SK-N-SH treated with all-trans-retinoic acid at 6 μM for 48 hours (cell line): ENCODE measurements around the gene P2RX4.

ENCODE experiments used
- PATZ1 ChIP-seq: fragments of 250-450 bp; sonication (Bioruptor Pico); IDR thresholded peaks from 2 replicates; pipeline ENCODE4 v1.8.0; 2020; ENCODE audit warnings: mild to moderate bottlenecking, moderate library complexity, borderline replicate concordance
- SNAI2 ChIP-seq: fragments of 250-450 bp; sonication (Bioruptor Pico); IDR thresholded peaks from 2 replicates; pipeline ENCODE4 v1.5.0; 2020; ENCODE audit warnings: mild to moderate bottlenecking, moderate library complexity
- ZFP3 ChIP-seq: fragments of 250-450 bp; sonication (Bioruptor Pico); IDR thresholded peaks from 2 replicates; pipeline ENCODE4 v1.5.0; 2020; ENCODE audit warnings: mild to moderate bottlenecking, moderate library complexity

- no peak for TF ChIP-seq SNAI2 (CRISPR knock-in tag)
- no peak for TF ChIP-seq PATZ1 (CRISPR knock-in tag)
- no peak for TF ChIP-seq ZFP3 (CRISPR knock-in tag)
These were observed 8.8 kb downstream of the P2RX4 start for GRCh38 chr12:121218588-121219352.
